Stimulated activated CD8-positive, alpha-beta memory T cell treated with anti-CD3 and anti-CD28 coated beads, Interleukin-2, amount 100 ng/mL, for 1 hour (primary cell): Measurements from ENCODE around the gene BCL2L15.

Experiments used
- DNase-seq, 2 donors: peaks; one replicate each; pipeline ENCODE4 v3.0.0-alpha.2; 2020; ENCODE audit warnings: low read depth in 2 of 2

BCL2L15 gene

GRCh38 chr1:113887402-113888175 lies at the start of gene BCL2L15:
TSS of gene BCL2L15 (minus strand) at chr1:113887581. CDS start at chr1:113887375, 206 bp downstream.
- no peak for DNase-seq

DNA sequence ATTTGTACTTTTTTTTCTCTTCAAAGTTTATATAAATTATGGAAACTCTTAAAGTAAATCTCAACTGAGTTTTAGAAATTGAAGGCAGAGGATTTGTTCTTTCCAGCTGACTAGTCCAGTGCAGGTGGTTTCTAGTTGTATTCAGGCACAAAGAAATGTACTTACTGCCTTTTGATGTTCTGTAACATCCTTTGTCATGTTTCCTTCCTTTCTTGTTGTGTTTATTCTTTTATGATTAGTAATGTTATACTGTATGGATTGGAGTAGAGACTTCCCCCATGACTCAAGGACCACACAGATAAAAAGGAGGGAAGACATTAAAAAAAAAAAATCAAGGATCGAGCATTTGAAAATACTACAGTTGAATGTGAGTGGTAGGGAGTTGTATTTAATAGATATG lies 49.8 kb upstream of the BCL2L15 start:
- no peak for DNase-seq

- DNase-seq, result no peak
These were observed 48.6 kb upstream of the BCL2L15 start for GRCh38 chr1:113935970-113936369.

- DNase-seq, result no peak
These were observed 47.8 kb upstream of the BCL2L15 start for GRCh38 chr1:113935176-113935575.

DNA sequence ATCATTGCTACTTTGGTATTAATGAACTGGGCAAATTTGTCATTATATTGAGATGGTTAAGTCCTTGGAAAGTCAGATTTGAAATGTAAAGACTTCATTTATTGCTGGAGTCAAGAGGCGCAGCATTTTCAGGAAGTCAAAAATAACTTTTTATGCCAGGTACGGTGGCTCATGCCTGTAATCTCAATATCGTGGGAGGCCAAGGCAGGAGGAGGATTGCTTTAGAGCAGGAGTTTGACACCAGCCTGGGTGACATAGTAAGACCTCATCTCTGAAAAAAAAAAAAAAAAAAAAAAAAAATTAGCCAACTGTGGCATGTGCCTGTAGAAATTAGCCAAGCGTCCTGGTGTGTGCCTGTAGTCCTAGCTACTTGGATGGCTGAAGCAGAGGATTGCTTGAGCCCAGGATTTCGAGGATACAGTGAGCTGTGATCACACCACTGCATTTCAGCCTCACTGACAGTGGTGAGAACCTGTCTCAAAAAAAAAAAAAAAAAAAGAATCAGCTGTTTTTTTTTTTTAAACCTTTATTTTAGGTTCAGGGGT lies 47.2 kb upstream of the BCL2L15 start:
- no peak for DNase-seq

DNA sequence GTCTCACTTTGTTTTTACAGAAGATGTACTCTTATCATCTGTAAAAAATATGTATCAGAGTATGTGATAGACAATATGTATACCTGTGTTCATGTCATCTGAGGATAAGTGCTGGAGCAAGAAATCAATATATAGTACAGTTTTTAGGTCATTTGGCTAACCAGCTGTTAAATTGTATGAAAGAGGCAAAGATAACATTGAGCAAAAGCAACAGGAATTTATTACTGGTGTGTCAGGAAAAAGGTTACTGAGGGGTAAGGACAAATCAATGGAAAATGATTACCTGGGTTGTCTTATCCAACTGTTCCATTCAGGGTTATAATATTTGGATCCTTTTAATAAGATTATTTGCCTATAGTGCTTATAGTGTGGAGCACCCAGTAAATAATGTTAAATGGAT lies 46.6 kb upstream of the BCL2L15 start:
- no peak for DNase-seq

DNA sequence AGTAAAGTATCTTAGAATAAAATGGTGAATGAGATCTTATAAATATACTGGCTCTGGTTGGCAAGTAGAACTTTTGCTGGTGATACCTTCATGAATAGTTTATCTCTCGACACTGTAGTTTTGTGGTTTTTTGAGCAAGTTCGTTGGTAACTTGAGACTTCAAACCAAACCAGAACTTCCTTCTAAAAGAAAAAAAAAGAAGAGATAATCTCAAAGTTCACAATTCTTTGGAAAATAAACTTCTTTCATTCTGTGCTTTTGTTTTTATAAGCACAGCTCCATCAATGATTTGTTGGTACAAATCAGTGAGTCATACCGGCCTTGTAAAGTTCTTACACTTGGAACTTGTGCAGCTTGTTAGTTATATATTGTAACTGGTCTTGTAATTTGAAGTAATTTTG lies 44.1 kb upstream of the BCL2L15 start:
- no peak for DNase-seq

DNA sequence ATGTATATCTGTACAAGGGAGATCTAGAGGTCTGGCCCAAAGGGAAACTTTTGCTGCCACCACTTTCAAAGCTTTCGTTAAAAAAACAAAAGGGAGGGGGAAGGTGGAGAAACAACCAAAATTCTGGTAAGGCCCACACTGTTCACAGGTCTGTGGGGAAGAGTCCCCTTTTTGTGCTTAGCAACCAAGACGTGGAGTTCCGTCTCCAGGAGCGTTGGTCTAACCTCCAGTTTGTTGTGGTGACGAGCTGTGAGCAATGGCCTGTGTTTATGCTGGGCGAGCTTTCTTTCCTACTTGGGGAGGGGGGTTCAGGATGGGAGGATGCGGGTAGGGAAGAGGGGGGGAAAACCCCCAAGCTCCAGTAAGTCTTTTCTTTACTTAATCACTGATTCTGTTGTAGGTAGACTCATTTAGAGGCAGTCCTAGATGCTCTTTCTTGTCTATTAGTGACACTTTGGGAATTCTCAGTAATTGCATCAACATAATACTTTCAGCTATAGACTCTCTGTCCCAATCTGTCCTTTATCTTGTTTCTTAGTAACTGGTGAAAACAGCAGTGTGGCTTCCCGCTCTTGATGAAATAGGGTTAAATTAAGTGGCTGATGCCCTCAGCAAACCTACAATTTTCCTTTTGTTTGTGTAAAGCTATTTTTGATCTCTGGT lies 43.2 kb upstream of the BCL2L15 start:
- DNase-seq, result peak; percentile 46 to 56

DNA sequence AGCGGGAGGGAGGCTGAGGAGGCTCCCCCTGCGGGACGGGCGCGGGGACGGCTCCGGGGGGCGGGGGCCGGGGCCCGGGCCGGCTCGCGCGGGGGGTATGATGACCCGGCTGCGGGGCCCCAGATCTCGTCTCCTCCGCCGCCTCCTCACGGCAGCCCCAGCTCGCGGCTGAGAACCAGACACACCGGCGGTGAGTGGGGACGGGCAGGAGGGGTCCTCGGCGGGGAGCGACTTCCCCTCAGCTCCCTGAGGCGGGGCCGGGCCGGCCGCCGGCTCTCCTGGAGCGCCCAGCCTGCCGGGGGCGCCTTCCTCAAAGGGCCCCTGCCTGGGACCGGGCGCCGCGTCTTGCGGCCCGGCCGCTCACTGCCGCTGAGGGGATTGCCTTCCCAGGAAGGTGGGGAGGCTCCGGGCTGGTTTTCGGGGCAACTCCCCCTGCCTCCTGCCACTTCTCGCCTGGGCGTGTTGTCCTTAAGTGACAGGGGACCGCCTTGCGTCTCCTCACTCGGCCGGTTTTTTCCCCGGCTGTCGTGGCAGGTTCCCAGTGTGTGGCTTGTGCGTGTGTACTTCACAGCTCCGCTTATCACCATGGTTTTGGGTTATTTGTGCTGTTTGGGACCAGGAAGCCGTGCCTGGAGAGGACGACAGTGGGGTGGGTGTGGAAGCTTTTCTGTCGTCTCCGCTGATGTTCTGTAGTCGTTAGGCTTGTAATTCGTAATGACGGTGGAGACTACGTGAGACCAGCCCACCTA lies 42.5 kb upstream of the BCL2L15 start:
- peak; percentile 37 to 40 for DNase-seq

DNA sequence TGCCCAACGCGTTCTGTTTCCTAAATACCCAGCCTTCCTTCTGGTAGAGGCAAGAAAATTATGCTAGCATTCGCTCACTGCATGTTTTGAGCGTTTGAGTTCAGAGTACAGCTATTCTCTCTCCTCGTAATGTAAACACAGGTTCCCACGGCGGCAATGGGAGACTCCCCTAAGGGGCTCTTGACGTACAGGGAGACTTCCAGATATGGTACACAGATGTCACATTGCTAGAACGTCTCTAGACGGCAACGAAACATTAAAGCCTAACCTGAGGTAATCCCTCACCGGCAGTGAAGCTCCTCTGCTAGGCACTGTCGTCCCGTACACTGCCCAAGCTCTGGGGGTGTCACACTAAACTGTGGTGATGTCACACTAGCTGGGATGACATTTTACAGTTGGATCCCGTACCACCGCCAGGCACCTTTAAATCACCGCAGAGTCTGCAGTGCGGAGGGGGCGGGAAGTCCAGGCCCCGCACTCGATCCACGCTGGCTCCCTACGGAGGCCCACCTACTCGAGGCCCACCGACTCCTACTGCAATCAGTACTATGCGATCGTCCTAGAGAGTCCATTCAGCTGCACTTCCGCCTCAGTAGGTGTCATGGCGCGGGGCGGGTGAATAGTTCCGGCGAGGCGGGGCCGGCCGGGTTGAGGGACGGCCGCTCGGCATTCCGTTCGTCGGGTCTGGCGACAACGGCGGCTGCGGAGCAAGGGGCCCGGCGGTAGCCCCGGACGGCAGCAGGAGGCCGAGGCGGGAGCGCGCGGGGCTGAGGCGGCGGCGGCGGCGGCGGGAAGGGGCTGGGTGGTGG lies 41.8 kb upstream of the BCL2L15 start, which contains the start of gene HIPK1:
TSS of gene HIPK1 (plus strand) at position 384 of the 809 bp plus-strand sequence.
- peak; percentile 85 for DNase-seq

GRCh38 chr1:113928187-113928930 lies 41.0 kb upstream of the BCL2L15 start:
- no peak for DNase-seq

DNA sequence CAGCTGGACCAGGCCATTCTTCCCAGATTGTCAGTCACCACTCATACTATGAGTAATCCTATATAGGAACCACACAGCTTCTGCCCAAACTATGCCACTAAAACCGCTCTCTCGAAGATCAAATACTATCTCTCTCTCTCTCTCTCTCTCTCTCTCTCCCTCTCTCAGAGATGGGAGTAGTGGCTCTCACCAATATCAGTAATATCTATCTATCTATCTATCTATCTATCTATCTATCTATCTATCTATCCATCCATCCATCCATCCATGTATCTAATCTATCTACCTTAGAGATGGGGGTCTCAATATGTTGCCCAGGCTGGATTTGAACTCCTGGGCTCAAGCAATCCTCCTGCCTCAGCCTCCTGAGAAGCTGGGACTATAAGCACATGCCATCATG lies 37.1 kb upstream of the BCL2L15 start:
- DNase-seq, result no peak

- DNase-seq, result no peak
These were observed 35.6 kb upstream of the BCL2L15 start for GRCh38 chr1:113922957-113923356.

DNA sequence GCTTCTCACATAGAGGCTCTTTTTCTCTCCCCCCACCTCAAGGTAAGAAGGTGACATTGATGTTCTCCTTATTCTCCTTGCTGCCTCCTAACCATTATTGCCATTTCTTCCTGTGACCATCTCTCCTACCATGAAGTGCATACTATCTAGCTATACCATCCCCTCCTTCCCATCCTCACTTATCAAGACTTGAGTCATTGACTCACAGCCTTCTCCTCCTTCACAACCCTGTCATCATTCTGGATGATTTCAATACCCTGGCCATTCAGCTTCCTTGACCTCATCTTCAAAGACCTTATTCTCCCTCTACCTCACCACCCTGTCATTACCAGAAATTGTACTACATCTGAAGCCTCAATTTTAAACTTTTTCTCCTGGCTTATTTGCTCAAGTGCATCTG lies 30.9 kb upstream of the BCL2L15 start:
- DNase-seq, result no peak

DNA sequence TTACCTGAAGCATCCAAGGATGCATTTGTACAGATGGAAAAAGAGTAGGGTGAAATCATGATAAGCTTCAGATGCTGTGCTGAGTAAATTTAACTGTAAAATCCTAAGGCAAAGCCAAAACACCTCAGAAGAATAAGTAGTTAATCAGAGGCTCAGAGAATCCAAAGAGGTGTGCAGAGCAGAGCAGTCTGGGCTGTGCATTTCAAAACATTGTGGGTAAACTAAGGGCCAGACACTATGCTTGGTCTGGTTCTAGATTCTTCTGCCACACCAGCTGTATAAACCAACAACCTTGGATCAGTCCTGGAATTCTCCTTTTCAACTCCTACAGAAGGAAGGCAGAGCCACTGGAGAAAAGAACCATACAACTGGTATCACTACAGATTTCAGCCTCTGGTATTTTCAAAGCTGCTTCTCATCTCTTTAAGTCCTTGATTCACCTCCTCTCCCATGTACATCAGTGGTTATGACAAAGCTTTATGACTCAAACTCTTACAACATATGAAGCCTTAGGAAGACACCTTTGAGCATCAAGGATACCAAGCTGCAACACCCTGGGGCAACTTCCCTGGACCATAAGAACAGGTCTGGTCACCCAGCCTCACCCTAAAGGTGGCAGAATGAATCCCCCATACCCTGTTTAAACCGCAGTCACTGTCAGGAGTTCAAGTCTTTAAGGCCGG lies 30.2 kb upstream of the BCL2L15 start:
- DNase-seq, result no peak

DNA sequence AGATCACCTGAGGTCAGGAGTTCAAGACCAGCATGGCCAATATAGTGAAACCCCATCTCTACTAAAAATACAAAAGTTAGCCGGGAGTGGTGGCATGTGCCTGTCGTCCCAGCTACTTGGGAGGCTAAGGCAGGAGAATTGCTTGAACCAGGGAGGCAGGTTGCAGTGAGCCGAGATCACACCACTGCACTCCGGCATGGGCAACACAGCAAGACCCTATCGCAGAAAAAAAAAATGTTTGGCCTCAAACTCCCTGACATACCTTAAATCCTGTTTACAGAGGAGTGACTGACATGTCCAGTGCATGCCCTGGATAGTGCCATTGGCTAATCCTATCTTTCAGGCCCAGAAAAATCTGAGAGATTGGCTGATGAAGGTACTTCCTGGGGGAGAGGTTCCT lies 29.6 kb upstream of the BCL2L15 start:
- no peak for DNase-seq

GRCh38 chr1:113913887-113914664 lies 26.7 kb upstream of the BCL2L15 start:
- no peak for DNase-seq

DNA sequence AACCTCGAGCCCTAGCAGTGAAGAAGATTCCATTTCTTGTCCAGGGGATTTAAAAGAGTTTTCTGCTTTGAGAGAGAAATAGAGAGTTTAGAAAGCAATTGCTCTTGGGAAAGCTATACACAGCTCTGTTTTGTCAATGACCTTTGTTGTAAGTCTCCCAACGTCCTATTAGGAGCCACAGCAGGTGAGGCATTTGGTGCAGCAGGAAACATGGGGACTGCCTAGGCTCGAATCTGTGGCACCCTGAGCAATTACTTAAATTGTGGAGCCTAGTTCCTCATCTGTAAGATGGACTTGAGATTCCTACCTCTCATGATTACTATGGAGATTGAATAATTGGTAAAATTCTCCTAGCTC lies 25.9 kb upstream of the BCL2L15 start:
- DNase-seq, result no peak

GRCh38 chr1:113912594-113913311 lies 25.4 kb upstream of the BCL2L15 start:
- DNase-seq, result no peak
